HUDEP-2 (cell line): ENCODE measurements around the gene C3AR1.
"Not testable (repeated sequence)": the region's sequence is repeated elsewhere in the genome, so short reads cannot be mapped to it uniquely, and the experiment has no call there.

ENCODE experiments used
- DNase-seq, 76 experiments: peaks; one replicate each; lab custom pipeline; 2025; ENCODE audit not compliant: unreplicated experiment in 76 of 76; lab: John Stamatoyannopoulos, UW

Gene C3AR1

GRCh38 chr12:8065991-8066594, at the start of gene C3AR1:
Gene C3AR1, minus strand, starts transcription at chr12:8066359. Its CDS starts 6,174 bp downstream, at chr12:8060185.
- peak in 9 of 76 experiments; percentile 2 to 31 (median 13) for DNase-seq

- DNase-seq, result not testable (repeated sequence)
Measured at GRCh38 chr12:8113117-8113516, 47.0 kb upstream of the C3AR1 start.

GRCh38 chr12:8108808-8109398, 42.7 kb upstream of the C3AR1 start:
- peak in 64 of 76 experiments; percentile 5 to 76 (median 48) for DNase-seq

- no peak for DNase-seq
Measured at GRCh38 chr12:8099235-8099634, 33.1 kb upstream of the C3AR1 start.

- no peak for DNase-seq
Measured at GRCh38 chr12:8096281-8096915, 30.2 kb upstream of the C3AR1 start.

GRCh38 chr12:8093291-8093690, 27.1 kb upstream of the C3AR1 start:
- no peak for DNase-seq

GRCh38 chr12:8089716-8090115, 23.6 kb upstream of the C3AR1 start:
- no peak for DNase-seq

- not testable (repeated sequence) for DNase-seq
Measured at GRCh38 chr12:8089277-8089676, 23.1 kb upstream of the C3AR1 start.

- DNase-seq, result no peak
Measured at GRCh38 chr12:8088574-8088973, 22.4 kb upstream of the C3AR1 start.

GRCh38 chr12:8087666-8088065, 21.5 kb upstream of the C3AR1 start:
- DNase-seq, result no peak

GRCh38 chr12:8084351-8084750, 18.2 kb upstream of the C3AR1 start:
- DNase-seq, result peak in 15 of 76 experiments; percentile 1 to 27 (median 8)

- DNase-seq, result peak in 1 of 76 experiments; percentile 37
Measured at GRCh38 chr12:8082808-8083100, 16.6 kb upstream of the C3AR1 start.

GRCh38 chr12:8081251-8081920, 15.2 kb upstream of the C3AR1 start:
- peak in 20 of 76 experiments; percentile 1 to 51 (median 16) for DNase-seq

- DNase-seq, result peak in 2 of 76 experiments; percentile 11 to 12
Measured at GRCh38 chr12:8080120-8080519, 14.0 kb upstream of the C3AR1 start.

GRCh38 chr12:8078916-8079315, 12.8 kb upstream of the C3AR1 start:
- DNase-seq, result no peak

- peak in 36 of 76 experiments; percentile 2 to 40 (median 16) for DNase-seq
Measured at GRCh38 chr12:8078398-8078797, 12.2 kb upstream of the C3AR1 start.

- DNase-seq, result no peak
Measured at GRCh38 chr12:8077207-8077606, 11.0 kb upstream of the C3AR1 start.

- DNase-seq, result no peak
Measured at GRCh38 chr12:8076366-8076765, 10.2 kb upstream of the C3AR1 start.

- DNase-seq, result no peak
Measured at GRCh38 chr12:8075935-8076334, 9.8 kb upstream of the C3AR1 start.

GRCh38 chr12:8071820-8072219, 5.7 kb upstream of the C3AR1 start:
- not testable (repeated sequence) for DNase-seq

GRCh38 chr12:8069582-8069981, 3.4 kb upstream of the C3AR1 start:
- DNase-seq, result no peak

- DNase-seq, result no peak
Measured at GRCh38 chr12:8064131-8064530, 2.0 kb downstream of the C3AR1 start.
